ENCODE data around the gene RAP1A.
"Not testable (repeated sequence)": the region's sequence is repeated elsewhere in the genome, so short reads cannot be mapped to it uniquely, and the experiment has no call there.

Gene RAP1A

GRCh38 chr1:111598544-111598943, 21.0 kb upstream of the RAP1A start:
- no peak for DNase-seq (ENCODE audit: low read depth)

DNA sequence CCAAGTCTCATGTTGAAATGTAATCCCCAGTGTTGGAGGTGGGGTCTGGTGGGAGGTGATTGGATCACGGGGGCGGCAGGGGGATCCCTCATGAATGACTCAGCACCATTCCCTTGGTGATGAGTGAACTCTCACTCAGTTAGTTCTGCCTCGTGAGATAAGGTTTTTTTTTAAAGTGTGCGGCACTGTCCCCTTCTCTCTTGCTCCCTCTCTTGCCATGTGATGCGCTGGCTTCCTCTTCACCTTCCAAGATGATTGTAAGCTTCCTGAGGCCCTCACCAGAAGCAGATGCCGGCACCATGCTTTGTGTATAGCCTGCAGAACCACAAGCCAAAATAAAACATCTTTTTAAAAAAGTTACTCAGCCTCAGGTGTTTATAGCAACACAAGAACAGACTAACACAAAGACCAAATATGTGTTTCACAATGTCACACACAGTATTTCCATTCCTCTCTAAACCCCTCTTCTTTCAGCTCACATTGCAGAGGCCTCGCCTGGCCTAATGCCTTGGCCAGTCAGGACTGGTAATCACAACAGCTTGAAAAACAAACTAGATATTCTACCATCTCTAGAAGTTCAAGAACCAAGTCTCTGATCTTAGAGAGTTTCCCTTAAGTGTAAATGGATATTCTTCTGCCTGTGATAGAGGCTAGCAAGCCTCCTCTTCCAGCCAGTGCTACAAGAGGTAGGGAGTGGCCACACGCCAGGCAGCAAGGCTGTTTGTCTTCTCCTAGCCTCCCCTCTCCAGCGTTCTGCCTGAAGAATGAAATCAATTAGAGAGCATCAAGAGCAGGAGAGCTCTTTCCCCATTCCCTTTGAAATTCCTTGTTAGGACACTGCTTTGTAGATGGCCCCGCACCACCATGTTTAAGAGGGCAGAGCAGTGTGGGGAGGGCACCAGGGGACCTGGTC, 19.6 kb upstream of the RAP1A start:
- DNase-seq (ENCODE audit: low read depth): no peak

GRCh38 chr1:111600886-111601386, 18.7 kb upstream of the RAP1A start:
- DNase-seq (ENCODE audit: low read depth): no peak

DNA sequence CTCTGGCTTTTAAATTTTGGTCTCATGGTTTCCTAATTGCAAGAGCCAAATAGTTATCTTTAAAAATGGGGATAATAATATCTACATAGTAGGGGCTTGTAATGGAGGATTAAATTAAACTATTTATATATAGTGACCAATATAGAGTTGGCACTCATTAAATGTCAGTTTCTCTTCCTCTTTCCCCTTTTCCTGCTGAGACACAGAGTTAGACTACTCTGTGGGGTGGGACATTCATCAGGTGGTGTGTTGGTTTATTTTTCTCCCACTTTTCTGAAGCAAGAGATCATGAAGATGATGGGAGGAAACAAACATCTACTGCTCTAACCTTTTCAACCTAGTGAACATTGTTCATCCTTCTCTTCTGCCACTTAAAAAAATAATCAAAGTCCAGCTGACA, 17.3 kb upstream of the RAP1A start:
- DNase-seq (ENCODE audit: low read depth): no peak

- no peak for DNase-seq (ENCODE audit: low read depth)
Measured at GRCh38 chr1:111602974-111603373, 16.6 kb upstream of the RAP1A start.

DNA sequence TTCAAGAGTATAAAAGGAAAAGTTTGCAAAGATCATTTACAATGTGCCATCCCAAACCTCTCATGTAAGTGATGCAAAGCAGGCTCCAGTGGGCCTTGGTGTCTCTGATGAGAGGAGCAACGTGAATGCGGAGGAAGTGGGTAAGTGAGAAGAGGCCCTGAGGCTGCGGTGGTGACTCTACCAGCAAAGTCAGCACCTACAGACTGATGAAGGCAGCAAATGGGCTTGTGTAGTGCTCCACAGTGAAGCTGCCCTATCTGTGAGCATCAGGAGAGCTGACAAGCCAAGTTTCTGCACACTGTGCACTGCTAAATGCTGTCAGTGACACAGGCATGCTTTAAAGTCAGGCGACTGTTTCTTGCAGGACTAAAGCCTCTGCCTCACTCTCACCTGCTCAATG, 15.6 kb upstream of the RAP1A start:
- peak; percentile 72 for DNase-seq (ENCODE audit: low read depth)

DNA sequence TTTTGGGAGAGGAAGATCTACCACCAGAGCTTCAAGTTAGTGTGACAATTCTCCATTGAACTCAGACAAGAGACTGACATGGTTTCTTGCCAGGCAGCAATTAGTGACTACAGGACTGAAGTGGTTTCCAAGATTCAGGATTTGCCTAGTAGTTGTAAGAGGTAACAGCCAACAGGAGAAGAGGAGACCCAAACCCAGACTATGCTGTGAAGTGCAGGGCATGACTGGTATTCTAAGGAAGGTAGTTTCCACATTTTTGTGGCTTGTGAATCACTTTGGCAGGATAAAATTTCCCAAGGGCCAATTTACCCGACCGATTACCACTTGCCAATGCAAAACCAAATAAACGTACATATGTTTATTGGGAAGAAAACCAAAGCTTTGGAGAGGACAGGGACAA, 14.7 kb upstream of the RAP1A start:
- no peak for DNase-seq (ENCODE audit: low read depth)

DNA sequence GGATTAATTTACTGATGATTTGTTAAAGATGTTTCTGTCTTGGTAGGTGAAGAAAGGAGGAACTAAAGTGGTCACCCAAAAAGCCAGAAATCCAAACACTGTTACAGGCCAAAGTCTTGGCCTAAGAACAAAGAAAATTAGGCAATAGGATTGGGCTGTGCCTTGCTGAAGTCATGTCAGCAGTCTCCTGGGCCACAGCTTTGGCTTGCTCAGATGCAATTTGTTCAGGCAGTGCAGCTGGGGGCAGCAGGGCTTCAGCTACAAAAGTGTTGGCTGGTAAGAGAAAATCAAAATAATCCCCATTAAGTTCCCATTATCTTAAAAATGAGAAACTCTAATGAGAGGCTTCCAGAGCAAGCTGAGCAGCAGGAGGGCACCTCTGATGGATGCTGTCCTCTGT, 14.0 kb upstream of the RAP1A start:
- DNase-seq (ENCODE audit: low read depth): no peak

DNA sequence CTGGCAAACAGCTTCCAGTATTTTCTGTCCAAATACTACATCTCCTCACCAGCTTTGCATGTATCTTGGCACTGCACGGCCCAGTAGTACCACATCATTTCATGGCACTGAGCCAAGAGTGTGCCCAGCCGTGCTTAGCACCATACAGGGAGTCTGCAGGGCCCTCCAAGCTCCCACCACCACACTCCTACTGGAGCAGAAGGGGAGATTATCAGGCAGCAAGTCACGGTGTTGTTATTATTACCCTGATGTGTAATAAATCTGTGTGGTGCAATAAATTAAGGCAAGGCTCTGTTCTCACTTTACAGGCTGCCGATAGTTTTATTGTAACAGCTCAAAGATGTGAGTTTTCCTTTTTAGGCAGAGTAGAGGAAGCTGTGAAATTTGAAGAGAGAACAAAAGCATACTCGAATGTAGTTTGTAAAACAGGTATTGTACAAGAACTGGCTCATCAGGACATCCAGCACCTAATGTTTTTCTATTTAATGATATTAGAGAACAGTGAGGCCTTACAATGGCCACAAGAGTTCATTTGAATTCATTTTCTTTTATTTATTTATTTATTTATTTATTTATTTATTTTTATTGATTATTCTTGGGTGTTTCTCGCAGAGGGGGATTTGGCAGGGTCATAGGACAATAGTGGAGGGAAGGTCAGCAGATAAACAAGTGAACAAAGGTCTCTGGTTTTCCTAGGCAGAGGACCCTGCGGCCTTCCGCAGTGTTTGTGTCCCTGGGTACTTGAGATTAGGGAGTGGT, 13.0 kb upstream of the RAP1A start:
- DNase-seq (ENCODE audit: low read depth): not testable (repeated sequence)

DNA sequence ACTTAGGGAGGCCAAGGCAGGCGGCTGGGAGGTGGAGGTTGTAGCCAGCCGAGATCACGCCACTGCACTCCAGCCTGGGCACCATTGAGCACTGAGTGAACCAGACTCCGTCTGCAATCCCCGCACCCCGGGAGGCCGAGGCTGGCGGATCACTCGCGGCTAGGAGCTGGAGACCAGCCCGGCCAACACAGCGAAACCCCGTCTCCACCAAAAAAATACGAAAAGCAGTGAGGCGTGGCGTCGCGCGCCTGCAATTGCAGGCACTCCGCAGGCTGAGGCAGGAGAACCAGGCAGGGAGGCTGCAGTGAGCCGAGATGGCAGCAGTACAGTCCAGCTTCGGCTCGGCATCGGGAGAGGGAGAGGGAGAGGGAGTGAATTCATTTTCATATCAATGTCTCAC, 11.1 kb upstream of the RAP1A start:
- not testable (repeated sequence) for DNase-seq (ENCODE audit: low read depth)

- no peak for DNase-seq (ENCODE audit: low read depth)
Measured at GRCh38 chr1:111611986-111612385, 7.6 kb upstream of the RAP1A start.

- DNase-seq (ENCODE audit: low read depth): peak; percentile 47
Measured at GRCh38 chr1:111615870-111616715, 3.5 kb upstream of the RAP1A start.

DNA sequence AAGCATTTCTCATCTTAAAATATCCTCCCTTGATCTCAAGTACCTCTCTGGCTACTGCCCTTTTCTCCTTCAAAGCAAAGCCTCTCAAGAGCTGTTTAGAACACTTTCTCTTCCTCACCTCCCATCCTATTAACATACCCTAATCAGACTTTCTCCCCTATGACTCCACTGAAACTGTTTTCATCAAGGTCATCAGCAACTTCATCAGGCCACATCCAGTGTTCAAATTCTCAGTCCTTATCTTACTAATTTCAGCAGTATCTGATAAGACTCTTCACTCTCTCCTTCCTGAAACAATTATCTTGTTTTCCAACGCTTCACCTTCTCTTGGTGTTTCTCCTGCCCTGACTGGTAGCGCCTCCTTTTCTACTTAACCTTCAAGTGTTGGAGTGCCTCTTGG, 1.5 kb upstream of the RAP1A start:
- DNase-seq (ENCODE audit: low read depth): no peak

GRCh38 chr1:111618961-111619634, 491 bp upstream of the RAP1A start:
- DNase-seq (ENCODE audit: low read depth): no peak

DNA sequence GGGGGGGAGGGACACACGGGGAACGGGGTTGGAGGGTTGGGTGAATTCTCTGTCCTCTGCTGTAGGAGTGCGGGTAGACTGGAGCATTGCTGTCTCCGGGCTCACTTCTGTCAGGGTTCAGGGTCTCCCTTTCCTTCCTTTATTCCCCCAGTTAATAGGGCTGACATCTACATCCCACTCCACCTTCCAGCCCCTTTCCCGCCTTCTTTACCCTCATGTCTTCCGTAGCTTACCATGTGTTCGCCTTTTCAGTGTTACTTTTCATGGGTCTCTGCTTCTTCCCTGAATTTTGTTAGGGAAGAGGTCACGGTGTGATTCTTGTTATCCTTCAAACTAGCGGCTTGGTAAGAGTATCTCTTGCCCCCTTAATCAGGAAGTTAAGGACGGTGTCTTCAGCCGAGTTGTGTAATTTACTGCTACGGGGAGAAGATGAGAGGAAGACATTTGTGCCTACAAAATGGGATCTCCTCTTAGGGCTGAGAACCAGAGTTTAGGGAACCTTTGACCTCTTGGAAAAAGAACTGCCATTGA, 917 bp downstream of the RAP1A start:
- no peak for DNase-seq (ENCODE audit: low read depth)

- DNase-seq (ENCODE audit: low read depth): no peak
Measured at GRCh38 chr1:111621050-111621449, 1.5 kb downstream of the RAP1A start.

DNA sequence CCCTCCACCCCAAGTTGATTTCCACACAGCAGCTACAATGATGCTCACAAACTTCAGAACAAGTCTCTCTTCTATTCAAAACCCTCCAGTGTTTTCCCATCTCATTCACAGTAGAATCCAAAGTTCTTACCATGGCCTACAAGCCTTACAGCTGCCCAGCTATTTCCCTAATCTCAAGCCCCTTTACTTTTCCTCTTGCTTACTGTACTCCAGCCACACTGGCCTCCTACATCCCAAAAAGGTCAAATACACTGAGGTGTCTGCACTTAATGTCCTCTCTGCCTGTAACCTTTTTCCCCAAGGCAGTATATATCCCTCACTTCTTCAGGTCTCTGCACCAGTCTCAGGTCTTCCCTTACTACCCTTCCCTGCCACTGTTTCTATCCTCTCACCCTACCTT, 2.6 kb downstream of the RAP1A start:
- no peak for DNase-seq (ENCODE audit: low read depth)

DNA sequence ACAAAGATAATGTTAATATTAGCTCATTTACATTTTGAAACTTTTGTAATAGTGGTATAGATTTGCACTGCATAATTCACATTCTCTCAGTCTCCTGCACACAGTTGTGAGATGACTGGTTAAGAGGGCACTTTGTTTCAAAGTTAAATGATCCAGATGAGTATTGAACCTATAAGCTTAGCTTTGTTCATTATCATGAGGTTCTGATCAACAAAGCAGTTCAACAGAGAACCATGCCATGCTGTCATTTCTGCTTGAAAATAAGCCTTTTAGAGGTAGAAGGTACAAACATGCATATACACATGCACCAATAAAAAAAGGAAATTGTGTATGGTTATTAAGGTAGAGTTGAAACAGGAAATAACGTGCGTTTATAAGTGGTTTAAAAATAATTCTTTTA, 4.8 kb downstream of the RAP1A start:
- DNase-seq (ENCODE audit: low read depth): no peak

DNA sequence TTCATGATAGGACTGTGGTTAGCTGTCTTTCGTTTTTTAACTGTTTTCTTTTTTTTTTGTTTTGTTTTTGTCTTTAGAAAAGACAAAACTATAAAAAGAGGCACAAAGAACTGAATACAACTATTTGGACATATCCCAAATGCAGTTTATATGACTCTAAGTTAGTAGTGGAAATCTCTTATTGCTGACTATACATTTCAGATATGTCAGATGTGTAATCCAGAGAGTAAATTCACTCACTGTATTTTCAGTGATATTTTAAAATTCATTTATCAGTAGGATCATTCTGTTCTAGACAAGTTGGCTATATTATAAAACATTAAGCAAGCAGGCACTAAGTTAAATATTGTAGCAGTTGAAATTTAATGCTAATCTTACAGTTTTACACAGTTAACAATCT, 5.7 kb downstream of the RAP1A start:
- no peak for DNase-seq (ENCODE audit: low read depth)

DNA sequence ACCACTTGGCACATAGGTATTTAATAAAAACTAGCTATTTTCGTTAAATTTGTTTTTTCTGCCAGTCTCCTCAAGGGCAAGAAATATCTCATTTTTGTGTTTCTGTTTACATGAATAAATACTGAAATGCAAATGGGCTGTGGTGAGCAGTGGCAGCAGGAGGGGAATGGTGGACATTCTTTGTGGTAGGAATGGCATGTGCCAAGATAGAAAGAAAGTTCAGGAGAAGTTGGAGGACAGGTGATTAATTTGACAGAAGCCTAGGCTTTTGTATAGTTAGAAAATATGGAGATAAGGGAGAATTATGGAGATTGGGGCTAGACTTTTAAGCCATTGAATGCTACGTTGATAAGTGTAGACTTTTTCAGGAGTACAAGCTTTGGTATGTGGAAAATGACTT, 8.6 kb downstream of the RAP1A start:
- DNase-seq (ENCODE audit: low read depth): no peak

- DNase-seq (ENCODE audit: low read depth): no peak
Measured at GRCh38 chr1:111629190-111629954, 9.8 kb downstream of the RAP1A start.
